Measurements from ENCODE around the gene DUOX2.

- TF ChIP-seq CTCF (IDR thresholded peaks at IDR 0.05): no peak
- no peak for TF ChIP-seq REST (IDR thresholded peaks at IDR 0.05; ENCODE audit: insufficient read depth in 1 of 2, low read depth in 2 of 2, low read length in 1 of 2)
- TF ChIP-seq POLR2AphosphoS5 (IDR thresholded peaks at IDR 0.05; ENCODE audit: low read depth, low read length): no peak
- TF ChIP-seq SIN3A (IDR thresholded peaks at IDR 0.05; ENCODE audit: borderline replicate concordance, insufficient read depth, low read depth, low read length): no peak
- TF ChIP-seq TCF7L2 (IDR thresholded peaks at IDR 0.05; ENCODE audit: low read depth, low read length): no peak
Measured at GRCh38 chr15:45116006-45116481, 2.1 kb upstream of the DUOX2 start.

Measured in Panc1 (cell line).